ENCODE measurements around the gene CDK8.

DNA sequence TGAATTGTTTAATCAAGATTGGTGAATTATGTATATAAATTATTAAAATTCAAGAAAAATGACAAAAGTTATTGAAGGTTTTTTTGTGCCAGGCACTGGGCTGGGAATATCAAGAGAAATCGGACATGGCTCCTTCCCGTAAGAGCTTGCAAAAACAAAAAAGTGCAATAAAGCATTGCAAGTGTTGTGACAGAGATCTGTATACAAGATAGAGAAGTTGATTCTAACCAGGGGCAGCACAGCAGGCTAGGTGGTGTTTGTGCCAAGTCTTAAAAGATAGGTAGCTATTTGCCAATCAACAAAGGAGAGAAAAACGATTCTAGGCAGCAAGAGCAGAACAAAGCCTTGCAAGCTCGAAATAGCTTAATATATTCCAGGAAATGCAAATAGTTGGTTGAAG, 179.8 kb downstream of the CDK8 start:
- TF ChIP-seq, protein P1, sequence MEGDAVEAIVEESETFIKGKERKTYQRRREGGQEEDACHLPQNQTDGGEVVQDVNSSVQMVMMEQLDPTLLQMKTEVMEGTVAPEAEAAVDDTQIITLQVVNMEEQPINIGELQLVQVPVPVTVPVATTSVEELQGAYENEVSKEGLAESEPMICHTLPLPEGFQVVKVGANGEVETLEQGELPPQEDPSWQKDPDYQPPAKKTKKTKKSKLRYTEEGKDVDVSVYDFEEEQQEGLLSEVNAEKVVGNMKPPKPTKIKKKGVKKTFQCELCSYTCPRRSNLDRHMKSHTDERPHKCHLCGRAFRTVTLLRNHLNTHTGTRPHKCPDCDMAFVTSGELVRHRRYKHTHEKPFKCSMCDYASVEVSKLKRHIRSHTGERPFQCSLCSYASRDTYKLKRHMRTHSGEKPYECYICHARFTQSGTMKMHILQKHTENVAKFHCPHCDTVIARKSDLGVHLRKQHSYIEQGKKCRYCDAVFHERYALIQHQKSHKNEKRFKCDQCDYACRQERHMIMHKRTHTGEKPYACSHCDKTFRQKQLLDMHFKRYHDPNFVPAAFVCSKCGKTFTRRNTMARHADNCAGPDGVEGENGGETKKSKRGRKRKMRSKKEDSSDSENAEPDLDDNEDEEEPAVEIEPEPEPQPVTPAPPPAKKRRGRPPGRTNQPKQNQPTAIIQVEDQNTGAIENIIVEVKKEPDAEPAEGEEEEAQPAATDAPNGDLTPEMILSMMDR (IDR thresholded peaks at IDR 0.05) = no peak
- TF ChIP-seq POLR2A (IDR thresholded peaks at IDR 0.05) = no peak
